Measurements from ENCODE around the gene ANXA3.
A peak's percentile ranks its signal among the peaks of the same experiment; 100 is the strongest.
"Not testable (repeated sequence)": the region's sequence is repeated elsewhere in the genome, so short reads cannot be mapped to it uniquely, and the experiment has no call there.

The ANXA3 gene

GRCh38 chr4:78551420-78552351, at the start of gene ANXA3:
Gene ANXA3, plus strand, starts transcription at chr4:78551770. Its CDS starts 2,704 bp downstream, at chr4:78554474.
- DNase-seq (ENCODE audit: low read depth in 2 of 2), result peak in 1 of 2 experiments; percentile 9

GRCh38 chr4:78506260-78506659, 45.3 kb upstream of the ANXA3 start:
- DNase-seq (ENCODE audit: low read depth in 2 of 2), result not testable (repeated sequence)

- no peak for DNase-seq (ENCODE audit: low read depth in 2 of 2)
Measured at GRCh38 chr4:78509043-78509442, 42.5 kb upstream of the ANXA3 start.

- DNase-seq (ENCODE audit: low read depth in 2 of 2), result no peak
Measured at GRCh38 chr4:78510108-78510507, 41.5 kb upstream of the ANXA3 start.

GRCh38 chr4:78510681-78511080, 40.9 kb upstream of the ANXA3 start:
- DNase-seq (ENCODE audit: low read depth in 2 of 2), result no peak

- no peak for DNase-seq (ENCODE audit: low read depth in 2 of 2)
Measured at GRCh38 chr4:78512357-78512920, 39.1 kb upstream of the ANXA3 start.

GRCh38 chr4:78513411-78513975, 38.1 kb upstream of the ANXA3 start:
- no peak for DNase-seq (ENCODE audit: low read depth in 2 of 2)

GRCh38 chr4:78517050-78517652, 34.4 kb upstream of the ANXA3 start:
- DNase-seq (ENCODE audit: low read depth in 2 of 2), result no peak

- no peak for DNase-seq (ENCODE audit: low read depth in 2 of 2)
Measured at GRCh38 chr4:78518561-78518960, 33.0 kb upstream of the ANXA3 start.

GRCh38 chr4:78519962-78520361, 31.6 kb upstream of the ANXA3 start:
- DNase-seq (ENCODE audit: low read depth in 2 of 2), result no peak

- DNase-seq (ENCODE audit: low read depth in 2 of 2), result no peak
Measured at GRCh38 chr4:78520808-78521226, 30.8 kb upstream of the ANXA3 start.

GRCh38 chr4:78524009-78524408, 27.6 kb upstream of the ANXA3 start:
- DNase-seq (ENCODE audit: low read depth in 2 of 2), result no peak

GRCh38 chr4:78525559-78525958, 26.0 kb upstream of the ANXA3 start:
- no peak for DNase-seq (ENCODE audit: low read depth in 2 of 2)

GRCh38 chr4:78527103-78527502, 24.5 kb upstream of the ANXA3 start:
- DNase-seq (ENCODE audit: low read depth in 2 of 2), result no peak

- DNase-seq (ENCODE audit: low read depth in 2 of 2), result no peak
Measured at GRCh38 chr4:78527555-78527954, 24.0 kb upstream of the ANXA3 start.

- DNase-seq (ENCODE audit: low read depth in 2 of 2), result no peak
Measured at GRCh38 chr4:78528327-78528726, 23.2 kb upstream of the ANXA3 start.

GRCh38 chr4:78529569-78530209, 21.9 kb upstream of the ANXA3 start:
- DNase-seq (ENCODE audit: low read depth in 2 of 2), result no peak

- DNase-seq (ENCODE audit: low read depth in 2 of 2), result no peak
Measured at GRCh38 chr4:78532046-78532445, 19.5 kb upstream of the ANXA3 start.

GRCh38 chr4:78533854-78534253, 17.7 kb upstream of the ANXA3 start:
- no peak for DNase-seq (ENCODE audit: low read depth in 2 of 2)

GRCh38 chr4:78534286-78534955, 17.1 kb upstream of the ANXA3 start:
- no peak for DNase-seq (ENCODE audit: low read depth in 2 of 2)

GRCh38 chr4:78542373-78542772, 9.2 kb upstream of the ANXA3 start:
- no peak for DNase-seq (ENCODE audit: low read depth in 2 of 2)
